ENCODE data around the gene VAMP3.

- no peak for TF ChIP-seq CTCF (conservative IDR thresholded peaks at IDR 0.05; ENCODE audit: low read length)
- TF ChIP-seq EZH2phosphoT487 (IDR thresholded peaks at IDR 0.05; ENCODE audit: borderline replicate concordance, low read depth, low read length): no peak
Measured at GRCh38 chr1:7810395-7810794, 39.3 kb downstream of the VAMP3 start.
